NCI-H446 treated with DMSO at 0.1 percent for 48 hours (cell line): ENCODE measurements around the gene PTBP1.
"Not testable (repeated sequence)": the region's sequence is repeated elsewhere in the genome, so short reads cannot be mapped to it uniquely, and the experiment has no call there.

ENCODE experiments used
- DNase-seq: peaks from one replicate; lab custom pipeline; 2025; lab: John Stamatoyannopoulos, UW

The PTBP1 gene

DNA sequence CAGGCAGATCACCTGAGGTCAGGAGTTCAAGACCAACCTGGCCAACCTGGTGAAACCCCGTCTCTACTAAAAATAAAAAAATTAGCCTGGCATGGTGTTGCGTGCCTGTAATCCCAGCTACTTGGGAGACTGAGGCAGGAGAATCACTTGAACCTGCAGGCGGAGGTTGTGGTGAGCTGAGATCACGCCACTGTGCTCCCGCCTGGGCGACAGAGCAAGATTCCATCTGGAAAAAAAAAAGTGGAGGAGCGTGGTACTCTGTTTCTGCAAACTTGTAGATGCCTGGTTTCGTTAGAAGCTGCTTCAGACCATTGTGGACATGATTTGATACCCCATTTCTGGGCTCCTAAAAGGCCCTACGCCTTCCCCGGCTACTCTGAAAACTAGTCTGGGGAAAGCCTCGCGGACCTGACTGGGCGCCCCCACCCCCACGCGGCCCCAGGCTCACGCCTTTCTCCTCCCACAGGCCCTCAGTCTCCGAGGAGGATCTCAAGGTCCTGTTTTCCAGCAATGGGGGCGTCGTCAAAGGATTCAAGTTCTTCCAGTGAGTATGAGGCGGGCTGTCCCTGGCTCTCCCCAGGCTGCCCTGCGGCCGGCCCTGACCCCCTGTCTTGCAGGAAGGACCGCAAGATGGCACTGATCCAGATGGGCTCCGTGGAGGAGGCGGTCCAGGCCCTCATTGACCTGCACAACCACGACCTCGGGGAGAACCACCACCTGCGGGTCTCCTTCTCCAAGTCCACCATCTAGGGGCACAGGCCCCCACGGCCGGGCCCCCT lies 13.0 kb downstream of the PTBP1 start:
- DNase-seq, result no peak

GRCh38 chr19:810883-811489 lies 13.7 kb downstream of the PTBP1 start:
- DNase-seq, result no peak

GRCh38 chr19:811506-812048 lies 14.3 kb downstream of the PTBP1 start:
- DNase-seq, result no peak

GRCh38 chr19:812049-812746 lies 14.9 kb downstream of the PTBP1 start:
- DNase-seq, result no peak

GRCh38 chr19:812747-813218 lies 15.5 kb downstream of the PTBP1 start:
- DNase-seq, result no peak

GRCh38 chr19:813219-814151 lies 16.2 kb downstream of the PTBP1 start:
- DNase-seq, result no peak

DNA sequence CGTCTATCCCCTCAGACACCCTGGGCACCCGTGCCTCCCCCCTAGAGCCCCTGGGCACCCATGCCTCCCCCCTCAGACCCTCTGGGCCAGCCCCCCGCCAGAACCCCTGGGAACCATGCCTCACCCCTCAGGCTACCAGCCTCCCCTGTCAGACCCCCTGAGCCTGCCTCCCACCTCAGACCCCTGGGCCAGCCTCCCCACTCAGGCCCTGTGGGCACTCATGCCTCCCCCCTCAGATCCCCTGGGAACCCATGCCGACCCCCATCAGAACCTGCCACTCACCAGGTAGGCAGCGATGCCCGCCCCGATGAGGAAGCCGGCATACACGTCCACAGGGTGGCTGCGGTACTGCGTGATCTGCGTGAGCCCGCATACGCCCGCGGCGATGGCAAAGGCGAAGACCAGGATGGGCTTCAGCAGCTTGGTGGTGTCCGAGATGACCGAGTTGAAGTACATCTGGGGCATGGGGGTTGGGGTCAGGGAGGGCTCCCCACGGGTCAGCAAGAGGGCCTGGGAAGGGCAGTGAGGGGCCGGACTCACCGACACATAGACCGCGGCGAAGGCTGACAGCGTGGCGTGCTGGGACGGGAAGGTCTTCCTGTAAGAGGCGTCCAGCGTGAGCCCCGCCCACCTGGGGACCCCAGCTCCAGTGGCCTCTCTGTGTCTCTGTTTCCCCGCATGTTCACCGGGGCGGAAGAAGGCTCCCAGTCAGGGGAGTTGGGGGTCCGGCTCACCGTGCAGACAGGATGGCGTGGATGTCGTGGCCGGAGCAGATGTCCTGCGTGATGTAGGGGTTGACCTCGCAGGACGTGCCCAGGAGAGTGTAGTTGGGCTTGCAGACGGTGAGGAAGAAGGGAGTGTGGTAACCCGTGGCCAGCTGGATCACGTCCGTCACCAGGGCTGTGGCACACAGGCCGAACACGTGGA lies 17.2 kb downstream of the PTBP1 start:
- DNase-seq, result no peak

GRCh38 chr19:815079-815774 lies 18.0 kb downstream of the PTBP1 start:
- no peak for DNase-seq

DNA sequence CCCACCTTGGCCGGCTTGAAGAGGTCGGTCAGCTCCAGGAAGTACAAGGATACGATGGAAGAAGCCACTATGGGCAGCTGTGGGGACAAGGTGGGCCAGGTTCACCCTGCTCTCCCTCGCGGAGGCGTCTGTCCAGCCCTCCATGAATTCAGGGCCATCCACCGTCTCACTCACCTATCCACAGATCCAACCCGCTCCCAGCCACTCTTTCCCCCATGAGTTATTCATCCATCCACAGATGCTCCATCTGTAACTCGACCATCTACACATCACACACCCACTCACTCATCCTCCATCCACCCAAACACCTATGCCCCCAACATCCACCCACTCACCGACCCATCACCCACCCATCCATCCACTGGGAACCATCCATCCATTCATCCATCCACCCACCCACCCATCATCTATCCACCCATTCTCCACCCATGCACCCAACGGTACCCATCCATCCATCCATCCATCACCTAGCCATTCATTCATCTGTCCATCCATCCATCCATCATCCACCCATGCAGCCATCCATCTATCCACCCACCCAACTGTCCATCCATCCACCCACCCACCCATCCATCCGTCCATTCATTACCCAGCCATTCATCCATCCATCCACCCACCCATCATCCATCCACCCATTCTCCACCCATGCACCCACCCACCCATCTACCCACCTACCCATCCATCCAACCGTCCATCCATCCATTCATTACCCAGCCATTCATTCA lies 18.7 kb downstream of the PTBP1 start:
- DNase-seq, result no peak

DNA sequence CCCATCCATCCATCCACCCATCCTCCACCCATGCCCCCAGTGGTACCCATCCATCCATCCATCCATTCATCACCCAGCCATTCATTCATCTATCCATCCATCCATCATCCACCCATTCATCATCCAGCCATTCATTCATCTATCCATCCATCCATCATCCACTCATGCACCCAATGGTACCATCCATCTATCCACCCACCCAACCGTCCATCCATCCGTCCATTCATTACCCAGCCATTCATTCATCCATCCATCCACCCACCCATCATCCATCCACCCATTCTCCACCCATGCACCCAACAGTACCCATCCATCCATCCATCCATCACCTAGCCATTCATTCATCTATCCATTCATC lies 19.2 kb downstream of the PTBP1 start:
- no peak for DNase-seq

GRCh38 chr19:820212-820611 lies 23.0 kb downstream of the PTBP1 start:
- DNase-seq, result not testable (repeated sequence)

DNA sequence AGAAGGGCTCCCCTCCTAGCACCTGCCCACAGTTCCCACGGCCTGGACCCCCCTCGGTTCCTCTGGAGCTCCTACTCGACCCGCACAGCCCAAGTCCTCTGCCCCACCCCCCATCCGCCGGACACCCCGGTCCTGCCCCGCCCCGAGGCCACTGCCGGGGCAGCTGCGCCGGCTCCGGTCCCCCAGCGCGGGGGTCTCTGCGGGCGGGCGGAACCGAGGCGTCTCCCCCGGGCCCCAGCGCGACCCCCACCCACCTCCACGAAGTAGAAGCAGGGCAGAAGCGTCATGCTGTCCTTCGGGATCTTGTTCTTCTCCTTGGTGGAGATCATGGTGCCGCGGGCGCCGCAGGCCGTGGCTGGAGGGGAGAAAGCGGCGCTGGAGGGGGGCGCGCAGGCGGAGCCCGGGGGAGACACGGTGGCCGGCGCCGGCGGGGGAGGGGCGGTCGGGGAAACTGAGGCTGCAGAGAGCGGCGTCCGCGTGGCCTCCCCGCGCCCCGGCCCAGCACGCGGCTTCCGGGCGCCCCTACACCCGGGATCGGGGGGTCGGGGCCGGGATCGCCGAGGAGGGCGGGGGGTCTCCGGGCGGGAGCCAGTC lies 24.1 kb downstream of the PTBP1 start:
- DNase-seq, result no peak

- no peak for DNase-seq
Measured at GRCh38 chr19:821825-822503, 24.7 kb downstream of the PTBP1 start, which contains the start of gene PLPPR3. PLPPR3 (minus strand) TSS chr19:821955; CDS start chr19:821559, 396 bp downstream.

DNA sequence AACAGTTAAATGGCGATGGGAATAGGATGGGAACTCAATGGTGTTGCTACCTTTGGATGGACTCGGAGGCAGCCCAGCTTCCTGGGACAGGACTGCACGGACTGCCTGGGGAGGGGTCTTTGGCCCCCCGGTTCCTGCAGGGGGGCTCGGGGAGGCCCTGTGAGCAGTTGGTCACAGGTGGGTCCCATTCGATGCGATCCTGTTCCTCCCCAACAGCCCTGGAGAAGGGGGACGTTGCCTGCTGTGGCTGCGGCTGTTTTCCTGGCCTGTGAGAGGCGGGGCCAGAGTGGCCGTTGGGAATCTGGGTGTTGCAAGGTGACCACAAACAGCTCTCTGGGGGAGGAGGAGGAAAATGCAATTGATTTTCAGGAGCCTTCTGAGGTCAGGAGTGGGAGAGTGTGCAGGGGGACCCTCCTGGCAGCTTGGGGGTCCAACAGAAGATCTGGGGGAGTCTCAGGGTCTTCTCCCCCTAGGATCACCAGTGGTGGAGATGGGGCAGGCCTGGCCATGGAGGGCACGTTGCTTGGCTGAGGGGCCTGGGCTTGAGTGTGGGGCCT lies 26.4 kb downstream of the PTBP1 start:
- DNase-seq, result no peak

DNA sequence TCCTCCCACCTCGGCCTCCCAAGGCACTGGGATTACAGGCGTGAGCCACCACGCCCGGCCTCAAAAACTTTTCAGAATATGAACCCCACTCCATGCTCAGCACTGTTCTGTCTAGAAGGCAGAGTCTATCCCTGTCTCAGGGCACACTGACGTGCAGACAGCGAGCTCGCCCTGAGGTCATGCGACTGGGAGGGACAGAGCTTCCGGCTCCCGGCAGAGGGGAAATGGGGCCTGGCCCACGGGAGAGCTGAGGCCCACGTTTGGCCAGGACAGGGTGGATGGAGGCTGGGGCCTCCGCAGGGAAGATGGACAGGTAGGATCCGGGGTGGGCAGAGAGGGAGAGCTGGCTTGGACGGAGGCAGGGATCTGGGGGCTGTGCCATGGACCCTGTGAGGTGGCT lies 27.6 kb downstream of the PTBP1 start:
- no peak for DNase-seq

GRCh38 chr19:825897-826644 lies 28.8 kb downstream of the PTBP1 start:
- DNase-seq, result no peak

DNA sequence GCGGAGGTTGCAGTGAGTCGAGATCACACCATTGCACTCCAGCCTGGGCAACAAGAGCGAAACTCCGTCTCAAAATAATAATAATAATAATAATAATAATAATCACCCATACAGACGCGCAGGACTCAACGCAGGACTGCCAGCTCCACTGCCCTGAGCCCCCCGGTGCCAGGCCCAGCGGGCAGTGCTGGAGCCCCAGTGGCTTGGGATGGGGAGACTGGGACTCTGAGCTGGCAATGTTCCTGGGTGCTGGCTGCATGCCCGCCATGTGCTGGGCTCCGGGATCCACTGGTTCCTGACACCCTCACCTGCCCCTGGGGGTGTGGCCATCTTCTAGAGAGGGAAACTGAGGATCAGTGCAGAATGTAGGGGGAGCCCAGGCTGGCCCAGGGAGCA lies 30.1 kb downstream of the PTBP1 start:
- no peak for DNase-seq
